Gastroesophageal sphincter (tissue), 3 donors: ENCODE measurements around the gene WNK2.

Experiments used
- EP300 ChIP-seq: sonication (generic); formaldehyde crosslinking; IDR thresholded peaks from one replicate; pipeline ENCODE4 v1.6.1; 2017; ENCODE audit warnings: antibody characterized with exemption, mild to moderate bottlenecking
- POLR2A ChIP-seq, 2 donors: fragments of 450-650 bp; IDR thresholded peaks; one replicate each; pipeline ENCODE4 v1.6.1; 2017; ENCODE audit warnings: antibody characterized with exemption in 2 of 2, mild to moderate bottlenecking in 2 of 2, moderate library complexity in 1 of 2
- POLR2AphosphoS5 ChIP-seq: sonication (generic); formaldehyde crosslinking; IDR thresholded peaks from one replicate; pipeline ENCODE4 v1.6.1; 2017; ENCODE audit warnings: antibody characterized with exemption
- TF ChIP-seq, protein P1 (sequence below), 4 experiments: fragments of 200-600 bp in 2 of 4; fragments of 450-650 bp in 2 of 4; sonication (generic) in 1 of 4; IDR thresholded peaks; one replicate each; pipeline ENCODE4 v1.5.1; 2017 to 2019; ENCODE audit warnings: antibody characterized with exemption in 4 of 4, mild to moderate bottlenecking in 2 of 4, moderate library complexity in 2 of 4

DNA sequence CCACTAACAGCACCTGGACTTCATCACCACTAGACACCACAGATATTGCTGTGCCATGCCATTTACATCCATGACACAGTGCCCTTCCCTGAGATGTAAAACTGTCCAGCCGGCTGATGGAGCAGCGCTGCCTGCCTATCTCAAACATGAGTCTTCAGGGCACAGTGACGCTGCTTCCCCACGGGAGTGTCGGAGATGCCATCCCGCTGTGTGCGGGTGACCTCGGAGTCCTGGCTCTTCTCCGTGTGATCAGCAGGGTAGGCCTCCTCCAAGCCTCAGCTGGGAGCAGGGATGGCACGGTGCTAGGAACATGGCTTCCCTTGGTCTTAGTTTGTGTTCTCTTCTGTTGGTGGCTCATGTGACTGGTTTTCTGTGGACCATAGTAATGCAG lies 137.3 kb downstream of the WNK2 start:
- TF ChIP-seq, protein P1, sequence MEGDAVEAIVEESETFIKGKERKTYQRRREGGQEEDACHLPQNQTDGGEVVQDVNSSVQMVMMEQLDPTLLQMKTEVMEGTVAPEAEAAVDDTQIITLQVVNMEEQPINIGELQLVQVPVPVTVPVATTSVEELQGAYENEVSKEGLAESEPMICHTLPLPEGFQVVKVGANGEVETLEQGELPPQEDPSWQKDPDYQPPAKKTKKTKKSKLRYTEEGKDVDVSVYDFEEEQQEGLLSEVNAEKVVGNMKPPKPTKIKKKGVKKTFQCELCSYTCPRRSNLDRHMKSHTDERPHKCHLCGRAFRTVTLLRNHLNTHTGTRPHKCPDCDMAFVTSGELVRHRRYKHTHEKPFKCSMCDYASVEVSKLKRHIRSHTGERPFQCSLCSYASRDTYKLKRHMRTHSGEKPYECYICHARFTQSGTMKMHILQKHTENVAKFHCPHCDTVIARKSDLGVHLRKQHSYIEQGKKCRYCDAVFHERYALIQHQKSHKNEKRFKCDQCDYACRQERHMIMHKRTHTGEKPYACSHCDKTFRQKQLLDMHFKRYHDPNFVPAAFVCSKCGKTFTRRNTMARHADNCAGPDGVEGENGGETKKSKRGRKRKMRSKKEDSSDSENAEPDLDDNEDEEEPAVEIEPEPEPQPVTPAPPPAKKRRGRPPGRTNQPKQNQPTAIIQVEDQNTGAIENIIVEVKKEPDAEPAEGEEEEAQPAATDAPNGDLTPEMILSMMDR (IDR thresholded peaks at IDR 0.05) = no peak
- TF ChIP-seq EP300 (no peak), POLR2A (IDR thresholded peaks at IDR 0.05) (no peak), POLR2AphosphoS5 (no peak)
